ENCODE results near the gene PTBP2.

PTBP2 gene

DNA sequence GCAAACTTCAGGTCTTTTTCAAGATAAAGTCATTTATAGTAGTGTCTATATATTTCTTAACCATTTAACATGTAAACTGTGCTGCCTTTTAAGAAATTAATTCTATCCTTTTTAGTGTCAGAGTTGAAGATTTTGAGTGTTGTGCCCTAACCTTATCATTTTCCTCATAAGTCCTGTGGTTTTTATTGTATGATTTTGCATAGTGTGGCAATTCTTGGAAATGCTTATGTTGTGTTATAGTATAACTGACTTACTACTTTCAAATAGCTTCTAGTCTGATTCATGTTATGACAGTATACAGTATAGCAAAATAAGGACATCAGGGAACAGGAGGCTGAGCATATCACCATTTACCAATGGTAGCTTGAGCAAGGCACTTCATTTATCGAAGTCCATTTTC, 99.1 kb downstream of the PTBP2 start:
- DNase-seq (ENCODE audit: low read depth, low spot score): no peak

GRCh38 chr1:96825231-96825630, 103.6 kb downstream of the PTBP2 start:
- no peak for DNase-seq (ENCODE audit: low read depth, low spot score)

GRCh38 chr1:96825950-96826576, 104.5 kb downstream of the PTBP2 start:
- no peak for DNase-seq (ENCODE audit: low read depth, low spot score)

GRCh38 chr1:96833376-96833775, 111.8 kb downstream of the PTBP2 start:
- DNase-seq (ENCODE audit: low read depth, low spot score): no peak

GRCh38 chr1:96834986-96835385, 113.4 kb downstream of the PTBP2 start:
- no peak for DNase-seq (ENCODE audit: low read depth, low spot score)

- no peak for DNase-seq (ENCODE audit: low read depth, low spot score)
Observed at GRCh38 chr1:96837057-96837780, 115.6 kb downstream of the PTBP2 start.

- no peak for DNase-seq (ENCODE audit: low read depth, low spot score)
Observed at GRCh38 chr1:96837781-96838216, 116.2 kb downstream of the PTBP2 start.

DNA sequence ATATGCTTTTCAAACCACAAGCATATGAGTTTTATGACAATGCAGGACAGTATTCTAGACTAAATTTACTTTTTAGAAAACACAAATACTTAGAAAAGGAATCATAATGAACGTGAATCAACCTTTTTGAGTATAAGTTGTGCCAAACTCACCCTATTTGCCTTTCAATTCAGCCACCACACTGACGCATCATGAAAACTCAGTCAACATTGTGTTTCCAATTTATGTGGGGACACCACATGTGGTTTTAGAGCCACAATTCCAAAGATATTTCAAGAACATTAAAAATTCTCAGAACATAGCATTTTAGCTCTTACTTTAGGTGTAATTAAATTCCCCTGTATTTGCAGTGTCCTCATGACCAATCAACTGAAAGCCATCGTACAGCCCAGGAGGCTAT, 118.8 kb downstream of the PTBP2 start:
- DNase-seq (ENCODE audit: low read depth, low spot score): no peak

GRCh38 chr1:96842215-96842614, 120.6 kb downstream of the PTBP2 start:
- DNase-seq (ENCODE audit: low read depth, low spot score): no peak

- no peak for DNase-seq (ENCODE audit: low read depth, low spot score)
Observed at GRCh38 chr1:96843196-96843595, 121.6 kb downstream of the PTBP2 start.

GRCh38 chr1:96843601-96844000, 122.0 kb downstream of the PTBP2 start:
- DNase-seq (ENCODE audit: low read depth, low spot score): no peak

- no peak for DNase-seq (ENCODE audit: low read depth, low spot score)
Observed at GRCh38 chr1:96845464-96845863, 123.9 kb downstream of the PTBP2 start.

- DNase-seq (ENCODE audit: low read depth, low spot score): no peak
Observed at GRCh38 chr1:96861836-96862235, 140.3 kb downstream of the PTBP2 start.

- DNase-seq (ENCODE audit: low read depth, low spot score): no peak
Observed at GRCh38 chr1:96863449-96863848, 141.9 kb downstream of the PTBP2 start.

Measured in brain pericyte (primary cell).